Measurements from ENCODE around the gene OR2M2.

- no peak for TF ChIP-seq CTCF (IDR thresholded peaks at IDR 0.05)
- TF ChIP-seq POLR2A (IDR thresholded peaks at IDR 0.05): no peak
These were observed 15.9 kb upstream of the OR2M2 start for GRCh38 chr1:248158758-248159157.

Measured in right lobe of liver (tissue), 4 donors.